GM08714 (cell line): ENCODE measurements around the gene SLC38A4.
"Not testable (repeated sequence)": the region's sequence is repeated elsewhere in the genome, so short reads cannot be mapped to it uniquely, and the experiment has no call there.

Experiments used
- H3K4me3 ChIP-seq: fragments of 200-500 bp; sonication (Bioruptor generic); 2 replicates; pipeline ENCODE4 v1.5.1; 2014; ENCODE audit warnings: mild to moderate bottlenecking, low read length, inconsistent platforms
- ZNF274 ChIP-seq: IDR thresholded peaks from 2 replicates; pipeline ENCODE4 v1.6.1; 2012; ENCODE audit warnings: mild to moderate bottlenecking, low read depth, low read length

SLC38A4 gene

GRCh38 chr12:46825591-46826414, at the start of gene SLC38A4:
Gene SLC38A4 (minus strand): TSS chr12:46825997. CDS start chr12:46793071, 32,926 bp downstream.
- TF ChIP-seq ZNF274, result no peak
- no peak within 1 kb of the TSS for H3K4me3 ChIP-seq

- TF ChIP-seq ZNF274, result no peak
- no peak overlapping the region for H3K4me3 ChIP-seq
Observed at GRCh38 chr12:46875095-46875494, 49.3 kb upstream of the SLC38A4 start.

- H3K4me3 ChIP-seq, result no peak overlapping the region
- TF ChIP-seq ZNF274, result no peak
Observed at GRCh38 chr12:46874642-46875041, 48.8 kb upstream of the SLC38A4 start.

- no peak for TF ChIP-seq ZNF274
- H3K4me3 ChIP-seq, result no peak overlapping the region
Observed at GRCh38 chr12:46872135-46872534, 46.3 kb upstream of the SLC38A4 start.

- H3K4me3 ChIP-seq, result no peak overlapping the region
- no peak for TF ChIP-seq ZNF274
Observed at GRCh38 chr12:46865311-46865710, 39.5 kb upstream of the SLC38A4 start.

- no peak overlapping the region for H3K4me3 ChIP-seq
- no peak for TF ChIP-seq ZNF274
Observed at GRCh38 chr12:46858368-46858767, 32.6 kb upstream of the SLC38A4 start.

- H3K4me3 ChIP-seq, result no peak overlapping the region
- no peak for TF ChIP-seq ZNF274
Observed at GRCh38 chr12:46857486-46857885, 31.7 kb upstream of the SLC38A4 start.

GRCh38 chr12:46855760-46856159, 30.0 kb upstream of the SLC38A4 start:
- H3K4me3 ChIP-seq, result no peak overlapping the region
- no peak for TF ChIP-seq ZNF274

- not testable (repeated sequence) for H3K4me3 ChIP-seq
Observed at GRCh38 chr12:46854188-46854587, 28.4 kb upstream of the SLC38A4 start.

GRCh38 chr12:46848792-46849191, 23.0 kb upstream of the SLC38A4 start:
- not testable (repeated sequence) for H3K4me3 ChIP-seq

- no peak for TF ChIP-seq ZNF274
- no peak overlapping the region for H3K4me3 ChIP-seq
Observed at GRCh38 chr12:46847001-46847400, 21.2 kb upstream of the SLC38A4 start.

GRCh38 chr12:46843811-46844210, 18.0 kb upstream of the SLC38A4 start:
- TF ChIP-seq ZNF274, result no peak
- H3K4me3 ChIP-seq, result no peak overlapping the region

- H3K4me3 ChIP-seq, result no peak overlapping the region
- no peak for TF ChIP-seq ZNF274
Observed at GRCh38 chr12:46841891-46842290, 16.1 kb upstream of the SLC38A4 start.

GRCh38 chr12:46839964-46840363, 14.2 kb upstream of the SLC38A4 start:
- TF ChIP-seq ZNF274, result no peak

GRCh38 chr12:46839232-46839631, 13.4 kb upstream of the SLC38A4 start:
- H3K4me3 ChIP-seq, result no peak overlapping the region
- TF ChIP-seq ZNF274, result no peak

More at GRCh38 chr12:46839964-46840363, 14.2 kb upstream of the SLC38A4 start:
- no peak overlapping the region for H3K4me3 ChIP-seq

GRCh38 chr12:46835785-46836184, 10.0 kb upstream of the SLC38A4 start:
- no peak overlapping the region for H3K4me3 ChIP-seq
- TF ChIP-seq ZNF274, result no peak
